Amniotic epithelial cell (primary cell): ENCODE data around the gene UBE3B.
"Not testable (repeated sequence)": the region's sequence is repeated elsewhere in the genome, so short reads cannot be mapped to it uniquely, and the experiment has no call there.

Experiments
- DNase-seq: peaks from one replicate; pipeline ENCODE4 v3.0.0-alpha.2; 2010; ENCODE audit warnings: low read depth

The UBE3B gene

DNA sequence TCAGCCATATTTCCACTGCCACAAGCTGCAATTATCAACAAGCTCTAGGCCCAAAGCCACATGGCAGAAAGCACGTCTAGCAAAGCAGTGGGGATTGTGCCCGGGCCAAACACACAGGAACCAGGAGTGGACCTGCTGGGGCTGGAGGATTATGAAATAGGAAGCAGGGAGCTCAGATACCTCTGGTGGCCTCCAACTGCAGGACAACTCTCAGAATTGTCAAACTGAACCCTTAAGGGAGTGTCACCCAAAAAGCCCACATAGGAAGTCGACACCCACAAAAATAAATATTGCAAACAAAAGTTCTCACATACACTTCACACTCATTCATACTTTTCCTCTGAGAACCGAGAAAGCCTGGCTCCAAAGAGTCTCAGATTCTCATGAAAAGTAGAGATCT lies 26.5 kb upstream of the UBE3B start:
- no peak for DNase-seq

DNA sequence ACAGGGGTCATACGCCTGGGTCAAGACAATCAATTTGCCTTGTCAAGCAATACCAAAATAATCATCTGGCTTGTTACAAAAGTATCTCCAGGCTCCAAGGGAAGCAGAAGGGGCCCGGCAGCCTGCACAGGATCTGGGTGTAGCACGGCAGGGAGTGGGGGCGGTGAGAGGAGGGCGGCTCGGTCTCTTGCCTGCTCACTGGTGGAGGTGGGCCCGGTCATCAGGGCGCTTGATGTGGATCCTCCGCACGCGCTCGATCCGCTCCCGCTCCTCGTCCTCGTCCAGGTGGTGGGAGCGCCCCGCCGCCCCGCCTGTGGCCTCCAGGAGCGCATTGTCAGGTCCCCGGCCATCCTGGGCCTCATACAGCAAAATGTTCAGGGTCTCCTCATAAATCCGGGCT lies 26.0 kb upstream of the UBE3B start:
- no peak for DNase-seq

- no peak for DNase-seq
Measured at GRCh38 chr12:109452489-109452888, 24.9 kb upstream of the UBE3B start.

DNA sequence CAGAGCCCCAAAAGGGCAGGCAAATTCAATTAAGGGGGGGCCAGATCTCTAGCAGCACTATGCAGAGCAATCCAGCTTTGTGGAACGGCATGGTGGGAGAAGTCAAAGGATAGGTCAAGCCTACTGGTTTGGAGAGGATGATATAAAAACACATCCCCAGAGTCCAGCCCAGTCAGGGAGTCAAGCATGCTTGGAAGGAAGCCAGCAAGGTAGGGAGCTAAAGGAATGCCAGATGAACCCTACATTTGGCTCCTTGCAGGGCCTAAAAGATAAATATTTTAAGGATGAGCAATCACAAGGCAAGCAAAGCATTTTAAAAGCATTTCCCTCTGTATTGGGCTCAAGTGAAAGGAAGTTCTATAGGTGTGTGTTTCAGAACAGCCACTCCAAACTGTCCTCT lies 21.7 kb upstream of the UBE3B start:
- DNase-seq: no peak

DNA sequence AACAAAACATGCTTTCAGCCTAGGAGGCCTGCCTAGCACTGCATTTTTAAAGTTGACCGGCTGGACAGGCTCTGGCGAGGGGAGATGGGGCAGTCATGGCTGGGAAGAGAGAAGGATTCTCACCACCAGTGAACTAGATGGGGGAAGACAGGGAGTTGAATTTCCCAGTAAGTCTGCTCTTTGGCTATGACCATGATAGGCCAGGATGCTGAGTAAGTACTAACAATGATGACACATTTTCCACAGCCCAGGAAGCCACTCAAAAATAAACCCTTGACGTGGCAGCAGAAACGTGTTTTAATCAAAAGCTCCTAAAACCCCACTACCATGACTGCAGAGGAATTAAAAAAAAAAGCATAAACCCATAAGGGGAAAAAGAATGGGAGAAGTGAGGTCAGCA lies 19.3 kb upstream of the UBE3B start:
- peak; percentile 64 for DNase-seq

DNA sequence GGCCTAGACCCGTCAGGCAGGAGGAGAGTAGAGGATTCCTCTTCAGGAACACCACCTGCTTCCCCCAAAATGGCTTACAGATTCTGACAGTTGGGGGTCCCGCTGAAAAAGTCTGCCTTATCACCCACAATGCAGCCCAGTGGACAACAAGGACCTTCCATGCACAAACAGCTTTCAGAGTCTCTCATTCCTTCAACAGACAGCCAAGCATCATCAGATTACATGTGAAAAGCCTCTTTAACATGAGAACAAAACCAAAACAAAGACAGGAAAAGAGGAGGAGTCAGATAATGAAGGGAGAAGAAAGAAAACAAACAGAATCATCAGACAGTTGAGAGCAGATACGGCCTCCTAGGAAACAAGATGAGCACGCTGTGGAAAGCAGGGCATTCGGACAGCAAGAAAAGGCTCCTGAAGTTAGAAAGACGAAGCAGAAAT lies 18.6 kb upstream of the UBE3B start:
- DNase-seq: peak; percentile 63

- peak; percentile 57 for DNase-seq
Measured at GRCh38 chr12:109459247-109459646, 18.2 kb upstream of the UBE3B start.

DNA sequence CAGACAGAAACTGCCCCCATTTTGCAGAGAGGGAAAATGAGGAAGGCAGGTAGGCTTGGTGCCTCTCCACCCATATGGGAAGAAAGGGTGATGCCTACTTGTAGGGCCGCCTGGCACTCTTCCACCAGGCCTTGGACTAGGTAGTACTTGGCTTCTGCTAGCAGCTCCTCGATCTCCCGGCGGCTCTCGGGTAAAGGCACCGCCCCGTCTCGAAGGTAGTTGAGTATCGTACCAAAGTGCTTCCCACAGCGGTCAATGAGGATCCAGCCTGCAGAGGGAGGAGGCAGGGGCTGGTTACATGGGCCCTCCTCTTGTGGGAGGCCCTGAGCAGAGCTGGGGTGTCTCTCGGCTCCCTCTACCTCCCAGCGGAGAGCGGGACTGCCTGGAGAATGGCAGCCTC lies 16.9 kb upstream of the UBE3B start:
- no peak for DNase-seq

- peak; percentile 62 for DNase-seq
Measured at GRCh38 chr12:109461049-109461845, 16.2 kb upstream of the UBE3B start.

- peak; percentile 98 for DNase-seq
Measured at GRCh38 chr12:109461846-109462756, 15.3 kb upstream of the UBE3B start.

DNA sequence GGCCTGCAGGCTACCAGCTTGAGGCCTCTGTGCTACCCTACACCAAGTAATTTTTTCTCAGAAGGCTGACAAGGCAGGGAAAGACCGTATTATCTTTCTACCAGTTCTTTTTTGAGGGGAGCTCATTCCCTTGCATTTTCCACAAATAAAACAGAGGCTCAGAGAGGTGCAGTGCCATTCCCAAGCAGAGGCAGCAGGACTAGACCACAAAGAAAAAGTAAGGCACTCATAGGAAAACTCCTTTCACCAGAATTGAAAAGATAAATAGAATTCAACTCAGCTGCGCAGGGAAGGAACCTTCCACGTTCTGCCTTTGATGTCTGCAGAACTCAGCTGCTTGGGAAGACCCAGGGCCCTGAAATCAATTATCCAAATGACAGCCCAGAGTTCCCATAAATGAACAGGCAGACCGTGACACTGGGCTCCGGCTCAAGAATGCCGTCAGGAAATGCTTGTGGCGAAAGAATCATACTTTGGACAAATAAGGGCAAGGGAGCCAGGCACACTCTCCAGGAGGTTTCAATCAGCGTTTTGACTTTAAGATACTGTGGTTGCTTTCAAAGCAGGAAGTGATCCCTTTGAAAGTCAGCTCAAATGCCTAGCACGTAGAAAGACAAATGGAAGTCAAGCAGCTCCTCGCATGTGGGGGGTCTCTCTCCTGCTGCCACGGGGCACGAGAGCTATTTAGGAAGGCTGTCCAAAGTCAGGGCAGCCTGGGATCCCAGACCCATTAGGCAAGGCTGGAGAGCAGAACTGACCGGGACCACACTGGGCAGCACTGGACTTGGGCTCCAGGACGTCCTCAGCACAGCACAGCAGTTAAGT lies 14.4 kb upstream of the UBE3B start:
- DNase-seq: peak; percentile 99

- no peak for DNase-seq
Measured at GRCh38 chr12:109463756-109464155, 13.7 kb upstream of the UBE3B start.

- peak; percentile 37 for DNase-seq
Measured at GRCh38 chr12:109464642-109465351, 12.6 kb upstream of the UBE3B start.

GRCh38 chr12:109466305-109466704 lies 11.1 kb upstream of the UBE3B start:
- no peak for DNase-seq

- DNase-seq: no peak
Measured at GRCh38 chr12:109466821-109467220, 10.6 kb upstream of the UBE3B start.

GRCh38 chr12:109467978-109468676 lies 9.3 kb upstream of the UBE3B start:
- DNase-seq: no peak

DNA sequence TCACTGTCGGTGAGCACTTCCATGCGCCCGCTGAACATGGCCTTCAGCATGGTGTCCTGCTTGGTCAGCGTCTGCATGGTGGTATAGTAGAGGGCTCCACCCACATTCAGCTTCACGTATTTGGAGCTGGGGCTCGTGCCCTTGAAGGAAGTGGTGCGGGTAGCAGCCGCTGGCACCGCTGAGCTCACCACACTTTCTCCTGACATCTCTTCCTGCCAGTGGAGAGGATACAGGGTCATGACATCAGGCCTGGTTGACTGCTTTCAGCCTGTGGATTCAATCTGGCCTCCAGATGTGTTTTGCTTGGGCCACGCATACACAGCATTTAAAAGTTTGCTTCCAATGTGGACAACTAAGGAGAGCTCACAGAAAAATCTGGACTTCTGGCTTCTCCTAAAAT lies 7.9 kb upstream of the UBE3B start:
- DNase-seq: no peak

- no peak for DNase-seq
Measured at GRCh38 chr12:109473006-109473405, 4.4 kb upstream of the UBE3B start.

- not testable (repeated sequence) for DNase-seq
Measured at GRCh38 chr12:109473526-109474270, 3.7 kb upstream of the UBE3B start.

DNA sequence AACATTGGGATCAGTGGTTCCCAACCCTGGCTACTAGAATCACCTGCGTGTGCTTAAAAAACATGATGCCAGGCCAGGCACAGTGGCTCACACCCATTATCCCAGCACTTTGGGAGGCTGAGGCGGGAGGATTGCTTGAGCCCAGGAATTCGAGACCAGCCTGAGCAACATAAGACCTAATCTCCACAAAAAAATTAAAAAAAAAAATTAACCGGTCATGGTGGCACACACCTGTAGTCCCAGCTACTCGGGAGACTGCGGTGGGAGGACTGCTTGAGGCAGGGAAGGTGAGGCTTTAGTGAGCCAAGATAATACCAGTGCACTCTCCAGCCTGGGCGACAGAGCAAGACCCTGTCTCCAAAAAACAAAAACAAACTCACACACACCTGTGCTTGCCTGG lies 2.3 kb upstream of the UBE3B start:
- no peak for DNase-seq
